ENCODE data around the gene NR3C2.

GRCh38 chr4:148109216-148109615 is 333.0 kb downstream of the NR3C2 start:
- TF ChIP-seq CTCF (IDR thresholded peaks at IDR 0.05) (no peak), POLR2A (IDR thresholded peaks at IDR 0.05) (no peak)

Measured in adrenal gland (tissue), 5 donors.